ENCODE data around the gene DCP1B.

DNA sequence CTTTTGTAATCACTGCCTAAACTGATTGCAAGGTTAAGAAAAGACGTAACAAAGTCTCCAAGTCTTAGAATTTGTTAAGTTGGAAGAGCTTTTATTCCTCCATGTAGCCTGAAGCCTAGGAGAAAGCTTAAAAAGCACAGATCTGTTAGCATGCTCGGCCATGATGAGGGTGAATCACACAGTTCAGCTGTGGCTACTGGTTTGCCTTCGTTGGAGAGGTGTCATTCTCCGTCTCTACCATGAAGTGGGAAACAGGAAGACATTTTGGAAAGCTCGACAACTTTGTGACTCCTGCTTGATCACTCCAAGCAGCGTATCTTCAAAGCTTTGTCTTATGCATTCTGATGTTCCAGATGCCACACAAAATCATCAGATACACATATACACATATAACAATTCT is 27.1 kb downstream of the DCP1B start:
- TF ChIP-seq GATA2 (IDR thresholded peaks at IDR 0.05; ENCODE audit: low read depth, low read length) (no peak), GATA3 (IDR thresholded peaks at IDR 0.05; ENCODE audit: low read depth, low read length) (no peak)

Measured in SH-SY5Y (cell line).